Keratinocyte (primary cell): ENCODE results near the gene REEP3. TPM values are rescaled to one million over a fixed set of nuclear protein-coding genes. Genes with fewer than 3 reads are reported as not detected.

ENCODE experiments used
- DNase-seq: peaks from one replicate; pipeline ENCODE4 v3.0.0-alpha.2; 2011; ENCODE audit warnings: low read depth, missing footprints, low spot score
- FAIRE-seq: peaks from 2 replicates; lab custom pipeline; 2011; peaks lifted over from hg19 to GRCh38; lab: Jason Lieb, UNC
- H2AFZ ChIP-seq: 2 replicates; pipeline ENCODE4 v1.6.0; 2012; ENCODE audit warnings: low read length, control low read depth, inconsistent platforms; ENCODE audit not compliant: control insufficient read depth
- H3K27ac ChIP-seq: 2 replicates; pipeline ENCODE4 v1.5.1; 2011; ENCODE audit warnings: low read length; ENCODE audit not compliant: control insufficient read depth, insufficient read depth
- H3K27me3 ChIP-seq: 3 replicates; pipeline ENCODE4 v1.6.0; 2011; ENCODE audit warnings: low read length; ENCODE audit not compliant: control insufficient read depth, insufficient read depth; ENCODE audit errors: extremely low read depth
- H3K36me3 ChIP-seq, 2 experiments: 2 replicates in 1 of 2; 3 replicates in 1 of 2; pipeline ENCODE4 v1.5.1; 2011; ENCODE audit warnings: low read length in 2 of 2, mild to moderate bottlenecking in 1 of 2; ENCODE audit not compliant: control insufficient read depth in 2 of 2, insufficient read depth in 2 of 2; ENCODE audit errors: extremely low read depth in 1 of 2
- H3K4me1 ChIP-seq: 3 replicates; pipeline ENCODE4 v1.5.1; 2011; ENCODE audit warnings: low read length; ENCODE audit not compliant: control insufficient read depth, insufficient read depth; ENCODE audit errors: extremely low read depth
- H3K4me2 ChIP-seq: 3 replicates; pipeline ENCODE4 v1.6.0; 2011; ENCODE audit warnings: low read depth, low read length; ENCODE audit not compliant: control insufficient read depth, insufficient read depth; ENCODE audit errors: extremely low read depth
- H3K4me3 ChIP-seq, 3 experiments: fragments of 200-600 bp in 1 of 3; sonication (generic) in 1 of 3; 2 replicates in 2 of 3; 3 replicates in 1 of 3; pipeline ENCODE4 v1.5.1; 2011 to 2016; ENCODE audit warnings: low read length in 3 of 3, mild to moderate bottlenecking in 3 of 3, control low read depth in 2 of 3, inconsistent platforms in 1 of 3, low read depth in 1 of 3, mixed read lengths in 1 of 3, mixed run types in 1 of 3, moderate library complexity in 1 of 3; ENCODE audit not compliant: control insufficient read depth in 2 of 3, insufficient read depth in 2 of 3; ENCODE audit errors: extremely low read depth in 1 of 3
- H3K79me2 ChIP-seq: 2 replicates; pipeline ENCODE4 v1.6.0; 2012; ENCODE audit warnings: low read length; ENCODE audit not compliant: control insufficient read depth, insufficient read depth
- H3K9ac ChIP-seq: 3 replicates; pipeline ENCODE4 v1.6.0; 2011; ENCODE audit warnings: low read length; ENCODE audit not compliant: control insufficient read depth, insufficient read depth; ENCODE audit errors: extremely low read depth
- H3K9me1 ChIP-seq: 3 replicates; pipeline ENCODE4 v1.6.0; 2011; ENCODE audit warnings: low read length; ENCODE audit not compliant: control insufficient read depth, insufficient read depth; ENCODE audit errors: extremely low read depth
- H3K9me3 ChIP-seq: 2 replicates; pipeline ENCODE4 v1.5.1; 2012; ENCODE audit warnings: low read depth, low read length; ENCODE audit not compliant: control insufficient read depth
- H4K20me1 ChIP-seq: 3 replicates; pipeline ENCODE4 v1.6.0; 2011; ENCODE audit warnings: low read length; ENCODE audit not compliant: control insufficient read depth, insufficient read depth; ENCODE audit errors: extremely low read depth
- EZH2 ChIP-seq: IDR thresholded peaks from one replicate; pipeline ENCODE4 v1.6.1; 2012; ENCODE audit warnings: inconsistent platforms, mild to moderate bottlenecking, low read length, moderate library complexity
- dilution Hi-C: fragments of 300-500 bp; cut with MboI; formaldehyde crosslinking; loops from one replicate; pipeline ENCODE4 v1.7.0; 2020; ENCODE audit warnings: low sequenced_read_pairs; ENCODE audit not compliant: extremely low pct_ligation_motif_present
- polyA plus RNA-seq, 5 experiments: library from polyadenylated mRNA; depleted of rRNA in 3 of 5; stranded (reverse) in 3 of 5; stranded (forward) in 1 of 5; unstranded in 1 of 5; fragments of >200 nt; gene quantifications; 1 replicate in 1 of 5; 2 replicates in 3 of 5; 3 replicates in 1 of 5; pipeline versions ENCODE4 v1.2.1 to v1.2.3, GENCODE V29; 2011 to 2012; ENCODE audit warnings: missing spikeins in 2 of 5, low read depth in 1 of 5, low replicate concordance in 1 of 5
- TF ChIP-seq, protein P1 (sequence below), 3 experiments: IDR thresholded peaks in 1 of 3; conservative IDR thresholded peaks in 1 of 3; optimal IDR thresholded peaks in 1 of 3; 2 replicates in 2 of 3; 3 replicates in 1 of 3; pipeline versions ENCODE3 to v1.5.1; 2011; ENCODE audit warnings: low read length in 3 of 3, mild to moderate bottlenecking in 3 of 3, moderate library complexity in 2 of 3, control low read depth in 1 of 3, inconsistent platforms in 1 of 3; ENCODE audit not compliant: insufficient read depth in 2 of 3; ENCODE audit errors: extremely low read depth in 1 of 3

The REEP3 gene
- polyA plus RNA-seq, 1 donor (not counting 4 experiments of a cell fraction or from before 2014, with no cell fraction given): 52.8 TPM

DNA sequence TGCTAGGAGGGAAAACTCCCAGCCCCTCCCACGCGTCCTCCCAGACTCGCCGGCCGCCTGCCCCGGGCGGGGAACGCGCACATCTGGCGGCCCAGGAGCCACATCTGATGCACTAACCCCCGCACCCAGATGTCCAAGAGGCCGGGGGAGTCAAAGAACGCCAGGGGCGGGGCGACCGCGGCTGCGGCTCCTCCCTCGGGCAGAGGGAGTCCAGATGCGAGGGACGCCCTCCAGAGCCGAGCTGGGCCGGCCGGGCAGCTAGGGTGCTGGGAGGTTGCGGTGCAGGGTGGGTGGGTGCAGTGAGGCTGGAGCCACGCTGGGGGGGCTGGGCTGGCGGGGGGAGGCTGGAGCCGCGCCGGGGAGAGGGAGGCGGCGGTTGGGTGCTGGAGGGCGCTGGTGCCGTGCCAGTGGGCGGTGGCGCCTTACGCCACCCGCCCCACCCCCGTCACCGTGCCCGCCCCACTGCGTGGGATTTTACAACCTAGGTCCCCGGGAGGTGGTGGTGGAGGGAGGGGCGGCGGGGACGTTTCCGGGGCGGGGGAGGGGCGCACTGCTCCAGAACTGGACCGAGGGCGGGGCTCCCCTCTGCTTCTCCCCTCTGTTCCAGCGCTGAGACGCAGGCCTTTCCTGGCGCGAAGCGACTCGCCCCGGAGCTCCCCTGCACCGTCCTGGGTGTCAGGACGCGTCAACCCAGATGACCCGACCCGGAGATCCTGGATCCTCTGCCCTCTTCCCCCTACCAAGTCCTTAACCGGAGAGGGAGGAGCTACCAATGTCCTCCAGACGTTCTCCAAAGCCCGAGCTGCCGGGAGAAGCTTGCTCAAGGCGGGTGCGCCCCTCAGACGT, 109.1 kb downstream of the REEP3 start:
- dilution Hi-C loops: no loop called here
- Histone ChIP-seq H3K9me1 (no peaks in the 10 kb centered on the region), H3K36me3 (no peaks in the 10 kb centered on the region), H2AFZ (peak overlapping the region; percentile 95), H3K27ac (peak overlapping the region; percentile 97), H3K9me3 (no peaks in the 10 kb centered on the region), H3K27me3 (no peaks in the 10 kb centered on the region), H4K20me1 (no peaks in the 10 kb centered on the region), H3K79me2 (no peaks in the 10 kb centered on the region), H3K4me3 (peak overlapping the region; percentile 48 to 86 (median 72)), H3K4me2 (peak overlapping the region; percentile 95), H3K9ac (peak overlapping the region; percentile 94), H3K4me1 (peaks cover 32% of the 10 kb centered on the region)
- peak; percentile 56 for DNase-seq
- no peak for FAIRE-seq
- no peak for TF ChIP-seq EZH2
- TF ChIP-seq, protein P1, sequence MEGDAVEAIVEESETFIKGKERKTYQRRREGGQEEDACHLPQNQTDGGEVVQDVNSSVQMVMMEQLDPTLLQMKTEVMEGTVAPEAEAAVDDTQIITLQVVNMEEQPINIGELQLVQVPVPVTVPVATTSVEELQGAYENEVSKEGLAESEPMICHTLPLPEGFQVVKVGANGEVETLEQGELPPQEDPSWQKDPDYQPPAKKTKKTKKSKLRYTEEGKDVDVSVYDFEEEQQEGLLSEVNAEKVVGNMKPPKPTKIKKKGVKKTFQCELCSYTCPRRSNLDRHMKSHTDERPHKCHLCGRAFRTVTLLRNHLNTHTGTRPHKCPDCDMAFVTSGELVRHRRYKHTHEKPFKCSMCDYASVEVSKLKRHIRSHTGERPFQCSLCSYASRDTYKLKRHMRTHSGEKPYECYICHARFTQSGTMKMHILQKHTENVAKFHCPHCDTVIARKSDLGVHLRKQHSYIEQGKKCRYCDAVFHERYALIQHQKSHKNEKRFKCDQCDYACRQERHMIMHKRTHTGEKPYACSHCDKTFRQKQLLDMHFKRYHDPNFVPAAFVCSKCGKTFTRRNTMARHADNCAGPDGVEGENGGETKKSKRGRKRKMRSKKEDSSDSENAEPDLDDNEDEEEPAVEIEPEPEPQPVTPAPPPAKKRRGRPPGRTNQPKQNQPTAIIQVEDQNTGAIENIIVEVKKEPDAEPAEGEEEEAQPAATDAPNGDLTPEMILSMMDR (optimal IDR thresholded peaks at IDR 0.05 in 1 of 3, IDR thresholded peaks at IDR 0.05 in 1 of 3, conservative IDR thresholded peaks at IDR 0.05 in 1 of 3; ENCODE audit: extremely low read depth in 1 of 3, insufficient read depth in 2 of 3, low read length in 3 of 3): no peak

DNA sequence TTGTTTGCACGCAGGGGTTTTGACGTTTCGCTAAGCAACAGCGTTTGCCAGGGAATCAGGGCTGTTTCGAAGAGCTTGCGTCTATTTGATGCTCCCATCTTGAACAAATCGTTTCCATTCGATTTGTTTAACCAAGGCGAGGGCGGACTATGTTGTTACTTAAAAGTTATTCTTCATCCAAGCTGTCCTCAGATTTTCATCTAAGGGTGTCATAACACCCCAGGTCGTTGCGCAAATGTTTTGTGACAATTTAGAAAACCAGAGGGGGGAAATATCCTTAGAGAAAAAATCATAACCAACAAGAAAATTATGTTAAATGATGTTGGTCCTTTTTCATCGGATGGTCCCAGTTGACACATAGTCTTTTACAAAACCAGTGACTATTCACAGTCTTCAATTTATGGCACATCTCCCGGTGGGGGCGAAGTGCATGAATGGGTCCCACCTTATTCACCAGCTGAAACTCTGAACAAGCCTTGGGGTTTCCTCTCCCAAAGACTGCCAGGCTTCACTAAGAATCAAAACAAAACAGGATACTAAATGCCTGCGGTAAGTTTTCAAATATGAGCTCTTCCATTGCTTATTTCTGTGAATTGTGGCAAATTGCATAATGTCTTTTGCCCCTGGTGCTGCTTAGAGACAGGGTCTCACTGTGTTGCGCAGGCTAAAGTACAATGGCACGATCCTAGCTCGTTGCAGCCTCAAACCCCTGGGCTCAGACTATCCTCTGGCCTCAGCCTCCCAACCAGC, 109.9 kb downstream of the REEP3 start:
- no peaks in the 10 kb centered on the region for H3K9me1 ChIP-seq
- peak overlapping the region; percentile 94 for H3K9ac ChIP-seq
- DNase-seq (no peak), FAIRE-seq (no peak)
- H3K4me3 ChIP-seq: peak overlapping the region; percentile 48 to 86 (median 72)
- H3K9me3 ChIP-seq: no peaks in the 10 kb centered on the region
- H3K79me2 ChIP-seq: no peaks in the 10 kb centered on the region
- H3K27me3 ChIP-seq: no peaks in the 10 kb centered on the region
- H4K20me1 ChIP-seq: no peaks in the 10 kb centered on the region
- peak overlapping the region; percentile 95 for H2AFZ ChIP-seq
- no peak for TF ChIP-seq EZH2
- TF ChIP-seq, protein P1 (optimal IDR thresholded peaks at IDR 0.05 in 1 of 3, IDR thresholded peaks at IDR 0.05 in 1 of 3, conservative IDR thresholded peaks at IDR 0.05 in 1 of 3; ENCODE audit: extremely low read depth in 1 of 3, insufficient read depth in 2 of 3, low read length in 3 of 3): no peak
- H3K4me2 ChIP-seq: peak overlapping the region; percentile 94
- peak overlapping the region; percentile 97 for H3K27ac ChIP-seq
- H3K36me3 ChIP-seq: no peaks in the 10 kb centered on the region
- H3K4me1 ChIP-seq: peaks cover 32% of the 10 kb centered on the region
- dilution Hi-C loops: no loop called here
